H9 (cell line): ENCODE results near the gene SEMA3G. TPM values are rescaled to one million over a fixed set of nuclear protein-coding genes. Genes with fewer than 3 reads are reported as not detected.

Experiments
- DNase-seq: peaks from one replicate; pipeline ENCODE4 v3.0.0-alpha.2; 2017
- H2AFZ ChIP-seq: one replicate; pipeline ENCODE4 v1.6.1; 2013; ENCODE audit warnings: mild to moderate bottlenecking, low read length, control low read depth, moderate library complexity
- H2AK5ac ChIP-seq: 2 replicates; pipeline ENCODE4 v1.6.1; 2013; ENCODE audit warnings: low read length, control low read depth, mixed read lengths; ENCODE audit not compliant: insufficient read length
- H2BK120ac ChIP-seq: one replicate; pipeline ENCODE4 v1.6.1; 2013; ENCODE audit warnings: low read depth, mild to moderate bottlenecking, low read length, control low read depth, inconsistent platforms; ENCODE audit not compliant: poor library complexity, severe bottlenecking
- H2BK12ac ChIP-seq: 2 replicates; pipeline ENCODE4 v1.6.1; 2013; ENCODE audit warnings: low read length, control low read depth, mixed read lengths, low read depth; ENCODE audit not compliant: insufficient read length
- H2BK15ac ChIP-seq: 2 replicates; pipeline ENCODE4 v1.6.1; 2013; ENCODE audit warnings: low read depth, low read length, control low read depth
- H2BK20ac ChIP-seq: one replicate; pipeline ENCODE4 v1.6.1; 2013; ENCODE audit warnings: low read depth, mild to moderate bottlenecking, low read length, control low read depth, inconsistent platforms; ENCODE audit not compliant: poor library complexity, severe bottlenecking
- H2BK5ac ChIP-seq: 2 replicates; pipeline ENCODE4 v1.6.1; 2013; ENCODE audit warnings: low read length, control low read depth, mixed read lengths; ENCODE audit not compliant: insufficient read length
- H3K14ac ChIP-seq: 2 replicates; pipeline ENCODE4 v1.6.1; 2013; ENCODE audit warnings: low read length, control low read depth; ENCODE audit not compliant: insufficient read depth
- H3K18ac ChIP-seq: 2 replicates; pipeline ENCODE4 v1.6.1; 2013; ENCODE audit warnings: low read depth, mild to moderate bottlenecking, mixed read lengths, low read length, control low read depth; ENCODE audit not compliant: insufficient read length
- H3K23ac ChIP-seq: 2 replicates; pipeline ENCODE4 v1.6.1; 2013; ENCODE audit warnings: low read length, control low read depth, mixed read lengths, low read depth; ENCODE audit not compliant: insufficient read length
- H3K23me2 ChIP-seq: 2 replicates; pipeline ENCODE4 v1.6.1; 2013; ENCODE audit warnings: low read depth, mild to moderate bottlenecking, mixed read lengths, low read length, control low read depth; ENCODE audit not compliant: insufficient read length, poor library complexity, severe bottlenecking
- H3K27ac ChIP-seq: 2 replicates; pipeline ENCODE4 v1.5.1; 2013; ENCODE audit warnings: low read length, control low read depth, mixed read lengths, low read depth; ENCODE audit not compliant: insufficient read length
- H3K27me3 ChIP-seq: 2 replicates; pipeline ENCODE4 v1.6.1; 2013; ENCODE audit warnings: low read length, control low read depth, inconsistent platforms; ENCODE audit not compliant: insufficient read depth
- H3K4ac ChIP-seq: 2 replicates; pipeline ENCODE4 v1.6.1; 2013; ENCODE audit warnings: low read depth, mild to moderate bottlenecking, control low read depth, inconsistent platforms, low read length, moderate library complexity
- H3K4me1 ChIP-seq: 2 replicates; pipeline ENCODE4 v1.6.1; 2013; ENCODE audit warnings: low read length, control low read depth, inconsistent platforms; ENCODE audit not compliant: insufficient read depth
- H3K4me2 ChIP-seq: 2 replicates; pipeline ENCODE4 v1.6.1; 2013; ENCODE audit warnings: low read length, control low read depth, mixed read lengths; ENCODE audit not compliant: insufficient read length, insufficient read depth
- H3K56ac ChIP-seq: 2 replicates; pipeline ENCODE4 v1.6.1; 2013; ENCODE audit warnings: low read depth, mild to moderate bottlenecking, mixed read lengths, low read length, control low read depth; ENCODE audit not compliant: insufficient read length
- H3K79me1 ChIP-seq: 2 replicates; pipeline ENCODE4 v1.6.1; 2013; ENCODE audit warnings: low read depth, mild to moderate bottlenecking, moderate library complexity, low read length, control low read depth, inconsistent platforms; ENCODE audit not compliant: insufficient read depth, poor library complexity, severe bottlenecking
- H3K79me2 ChIP-seq: 2 replicates; pipeline ENCODE4 v1.6.1; 2013; ENCODE audit warnings: low read length, control low read depth, inconsistent platforms; ENCODE audit not compliant: insufficient read depth
- H3K9ac ChIP-seq: 2 replicates; pipeline ENCODE4 v1.6.1; 2013; ENCODE audit warnings: low read length, control low read depth, mixed read lengths; ENCODE audit not compliant: insufficient read length; ENCODE audit errors: extremely low read depth
- H3K9me3 ChIP-seq: one replicate; pipeline ENCODE4 v1.6.1; 2013; ENCODE audit warnings: low read depth, low read length, inconsistent platforms; ENCODE audit not compliant: control insufficient read depth
- H3T11ph ChIP-seq: one replicate; pipeline ENCODE4 v1.6.1; 2013; ENCODE audit warnings: mild to moderate bottlenecking, low read length, control low read depth, inconsistent platforms
- H4K20me1 ChIP-seq: one replicate; pipeline ENCODE4 v1.6.1; 2013; ENCODE audit not compliant: control insufficient read depth, insufficient read length, insufficient read depth
- H4K5ac ChIP-seq: 2 replicates; pipeline ENCODE4 v1.6.1; 2013; ENCODE audit warnings: low read depth, mild to moderate bottlenecking, mixed read lengths, low read length, control low read depth; ENCODE audit not compliant: insufficient read length
- H4K8ac ChIP-seq: replicated peaks from 2 replicates; pipeline ENCODE4 v1.6.1; 2013; ENCODE audit warnings: low read length, control low read depth, mixed read lengths, low read depth; ENCODE audit not compliant: insufficient read length
- H4K91ac ChIP-seq: 2 replicates; pipeline ENCODE4 v1.6.1; 2013; ENCODE audit warnings: low read depth, mild to moderate bottlenecking, moderate library complexity, mixed read lengths, low read length, control low read depth; ENCODE audit not compliant: insufficient read length
- H3K27ac Mint-ChIP-seq, 3 experiments: 2 replicates in 2 of 3; 3 replicates in 1 of 3; pipeline ENCODE4 v1.8.0; 2020 to 2021; ENCODE audit warnings: mixed read lengths in 3 of 3, mild to moderate bottlenecking in 1 of 3, moderate library complexity in 1 of 3
- H3K27me3 Mint-ChIP-seq: 2 replicates; pipeline ENCODE4 v1.8.0; 2021; ENCODE audit warnings: low read depth, mild to moderate bottlenecking, moderate library complexity, mixed read lengths
- H3K36me3 Mint-ChIP-seq, 3 experiments: 2 replicates in 2 of 3; 3 replicates in 1 of 3; pipeline ENCODE4 v1.8.0; 2020 to 2021; ENCODE audit warnings: low read depth in 3 of 3, mixed read lengths in 3 of 3; ENCODE audit not compliant: insufficient read depth in 1 of 3
- H3K4me1 Mint-ChIP-seq, 2 experiments: 2 replicates each; pipeline ENCODE4 v1.8.0; 2020; ENCODE audit warnings: mixed read lengths in 2 of 2
- H3K4me3 Mint-ChIP-seq, 2 experiments: 2 replicates in 1 of 2; 3 replicates in 1 of 2; pipeline ENCODE4 v1.8.0; 2020 to 2021; ENCODE audit warnings: mild to moderate bottlenecking in 2 of 2, mixed read lengths in 2 of 2, moderate library complexity in 1 of 2
- H3K9me3 Mint-ChIP-seq, 2 experiments: 2 replicates in 1 of 2; 3 replicates in 1 of 2; pipeline ENCODE4 v1.8.0; 2020; ENCODE audit warnings: mild to moderate bottlenecking in 2 of 2, mixed read lengths in 2 of 2, moderate library complexity in 1 of 2
- WGBS: extraction: QIAGEN DNeasy Blood & Tissue Kit; methylation state at CpG from one replicate; pipeline ENCODE4 v1.1.7; 2013; ENCODE audit warnings: missing lambda C conversion rate, low lambda C conversion rate, mixed read lengths; ENCODE audit not compliant: insufficient read length; ENCODE audit errors: extremely low coverage; 5-methylcytosine and 5-hydroxymethylcytosine counted together
- total RNA-seq: library from RNA; stranded (reverse); gene quantifications from 2 replicates; pipeline ENCODE4 v1.2.1, GENCODE V29; 2021
- TF ChIP-seq, protein P1 (sequence below): fragments of 200-600 bp; sonication (generic); conservative IDR thresholded peaks from 3 replicates; pipeline ENCODE4 v1.8.0; 2021; ENCODE audit warnings: antibody characterized with exemption, mild to moderate bottlenecking

Gene SEMA3G
- total RNA-seq, 1 experiment from 2014 or later, result 2.4 TPM

DNA sequence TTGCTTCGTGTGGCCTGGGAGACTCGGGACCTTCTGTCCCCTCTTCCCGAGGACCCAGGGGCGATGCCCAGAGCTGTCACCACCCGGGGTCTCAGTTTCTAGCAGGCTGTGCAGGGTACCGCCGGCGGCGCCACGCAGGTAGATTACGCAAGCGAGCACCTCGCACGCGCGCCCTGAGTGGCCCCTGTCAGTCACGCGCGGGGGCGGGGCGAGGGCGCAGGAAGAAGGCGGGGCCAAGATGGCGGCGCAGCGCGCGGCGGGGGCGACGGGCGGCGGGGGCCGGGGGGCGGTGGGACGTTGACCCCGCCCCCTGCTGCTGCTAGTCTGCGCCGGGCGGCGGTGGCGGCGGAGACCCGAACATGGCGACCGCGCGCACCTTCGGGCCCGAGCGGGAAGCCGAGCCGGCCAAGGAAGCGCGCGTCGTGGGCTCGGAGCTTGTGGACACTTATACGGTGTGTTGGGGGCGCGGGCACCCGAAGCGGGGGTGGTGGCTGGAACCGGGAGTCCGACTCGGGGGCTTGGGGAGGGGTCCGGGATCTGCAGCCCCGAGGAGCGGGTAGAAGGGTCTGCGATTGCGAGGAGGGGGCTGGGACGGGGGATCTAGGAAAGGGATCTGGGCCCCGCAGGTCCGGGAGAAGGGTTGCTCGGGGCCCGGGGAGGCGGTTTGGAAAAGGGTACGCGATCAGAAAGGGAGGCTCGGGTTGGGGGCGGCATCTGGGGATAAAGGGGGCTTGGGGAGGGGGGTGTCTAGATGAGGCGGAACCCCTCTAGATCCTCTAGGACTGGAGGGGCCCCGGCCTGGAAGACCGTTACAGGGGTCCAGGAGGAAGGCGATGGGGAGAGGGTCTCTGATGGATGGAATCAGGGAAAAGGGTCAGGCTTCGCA, 10.6 kb upstream of the SEMA3G start, which contains the start of gene NISCH:
TSS of gene NISCH (plus strand) at position 322 of the 886 bp plus-strand sequence. CDS start at position 360, 38 bp downstream.
- Histone ChIP-seq H3K4ac (no peak within 1 kb of the TSS), H3K9ac (peak within 1 kb of the TSS; percentile 72), H3K23ac (no peak within 1 kb of the TSS), H3K79me2 (peaks cover 4% of the 10 kb centered on the region; the same call in 1 of the 2 replicates), H4K91ac (no peak within 1 kb of the TSS), H2BK120ac (peak within 1 kb of the TSS; percentile 31), H2AFZ (no peak within 1 kb of the TSS), H3K27me3 (no peaks in the 10 kb centered on the region), H3K9me3 (no peaks in the 10 kb centered on the region), H2AK5ac (no peak within 1 kb of the TSS), H3K18ac (peak within 1 kb of the TSS; percentile 46), H4K5ac (no peak within 1 kb of the TSS), H2BK15ac (no peak within 1 kb of the TSS), H2BK5ac (no peak within 1 kb of the TSS), H2BK20ac (no peak within 1 kb of the TSS), H3K56ac (no peak within 1 kb of the TSS), H3K79me1 (peaks cover 5% of the 10 kb centered on the region), H4K20me1 (no peaks in the 10 kb centered on the region), H3K4me1 (no peaks in the 10 kb centered on the region; the same call in 1 of the 2 replicates), H3T11ph (no peak within 1 kb of the TSS), H3K27ac (no peak within 1 kb of the TSS), H2BK12ac (no peak within 1 kb of the TSS), H4K8ac (no peak within 1 kb of the TSS), H3K14ac (peak within 1 kb of the TSS; percentile 69), H3K23me2 (peaks cover 4% of the 10 kb centered on the region), H3K4me2 (peak within 1 kb of the TSS; percentile 58)
- Mint-ChIP-seq H3K27me3 (no peaks in the 10 kb centered on the region; the same call in 1 of the 2 replicates), H3K4me1 (peaks cover 31 to 51% of the 10 kb centered on the region in 2 experiments), H3K4me3 (peak within 1 kb of the TSS; percentile 89 to 96), H3K36me3 (peaks cover 19 to 34% (median 32%) of the 10 kb centered on the region in 3 experiments), H3K9me3 (no peaks in the 10 kb centered on the region), H3K27ac (peak within 1 kb of the TSS; percentile 86 to 97 (median 89))
- TF ChIP-seq, protein P1, sequence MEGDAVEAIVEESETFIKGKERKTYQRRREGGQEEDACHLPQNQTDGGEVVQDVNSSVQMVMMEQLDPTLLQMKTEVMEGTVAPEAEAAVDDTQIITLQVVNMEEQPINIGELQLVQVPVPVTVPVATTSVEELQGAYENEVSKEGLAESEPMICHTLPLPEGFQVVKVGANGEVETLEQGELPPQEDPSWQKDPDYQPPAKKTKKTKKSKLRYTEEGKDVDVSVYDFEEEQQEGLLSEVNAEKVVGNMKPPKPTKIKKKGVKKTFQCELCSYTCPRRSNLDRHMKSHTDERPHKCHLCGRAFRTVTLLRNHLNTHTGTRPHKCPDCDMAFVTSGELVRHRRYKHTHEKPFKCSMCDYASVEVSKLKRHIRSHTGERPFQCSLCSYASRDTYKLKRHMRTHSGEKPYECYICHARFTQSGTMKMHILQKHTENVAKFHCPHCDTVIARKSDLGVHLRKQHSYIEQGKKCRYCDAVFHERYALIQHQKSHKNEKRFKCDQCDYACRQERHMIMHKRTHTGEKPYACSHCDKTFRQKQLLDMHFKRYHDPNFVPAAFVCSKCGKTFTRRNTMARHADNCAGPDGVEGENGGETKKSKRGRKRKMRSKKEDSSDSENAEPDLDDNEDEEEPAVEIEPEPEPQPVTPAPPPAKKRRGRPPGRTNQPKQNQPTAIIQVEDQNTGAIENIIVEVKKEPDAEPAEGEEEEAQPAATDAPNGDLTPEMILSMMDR, result no peak
- DNase-seq, result peak; percentile 81
- WGBS, result no CpG with 5 or more reads among the region's 86 CpGs
